Panc1 (cell line): ENCODE measurements around the gene CAMKK2. TPM values are rescaled to one million over a fixed set of nuclear protein-coding genes. Genes with fewer than 3 reads are reported as not detected.

Experiments used
- ATAC-seq: fragments of 200-7000 bp; cut with Tn5 transposase; 2 replicates; pipeline ENCODE4 v1.9.1; 2020; ENCODE audit warnings: mild to moderate bottlenecking, moderate library complexity
- BruUV-seq: library from RNA; stranded (reverse); fragments of 400-500 nt; replicated peaks from 2 replicates; lab custom pipeline; 2021; lab: Mats Ljungman, UMichigan
- CTCF ChIA-PET: fragments of 300-600 bp; sonication (Branson Sonifier 250); formaldehyde crosslinking; loops from one replicate; lab custom pipeline; 2022; ENCODE audit warnings: antibody characterized with exemption; lab: Charles Lee
- POLR2A ChIA-PET: fragments of 300-600 bp; sonication (Branson Sonifier 250); formaldehyde crosslinking; loops from one replicate; lab custom pipeline; 2022; ENCODE audit warnings: antibody characterized with exemption; lab: Charles Lee
- DNase-seq: peaks from one replicate; pipeline ENCODE4 v3.0.0-alpha.2; 2010; ENCODE audit warnings: low read depth, low spot score
- H3K27ac ChIP-seq: 2 replicates; pipeline ENCODE4 v1.5.1; 2011; ENCODE audit warnings: mild to moderate bottlenecking, low read length, inconsistent platforms
- H3K27me3 ChIP-seq: fragments of 200-500 bp; sonication (Bioruptor generic); 2 replicates; pipeline ENCODE4 v1.6.0; 2014; ENCODE audit warnings: low read length, inconsistent platforms; ENCODE audit not compliant: control insufficient read depth, insufficient read depth
- H3K36me3 ChIP-seq: fragments of 200-500 bp; sonication (Bioruptor generic); 2 replicates; pipeline ENCODE4 v1.5.1; 2014; ENCODE audit warnings: inconsistent platforms, mild to moderate bottlenecking, low read length, moderate library complexity; ENCODE audit not compliant: control insufficient read depth, insufficient read depth
- H3K4me1 ChIP-seq: 2 replicates; pipeline ENCODE4 v1.5.1; 2011; ENCODE audit warnings: inconsistent platforms, mild to moderate bottlenecking, low read length, moderate library complexity; ENCODE audit not compliant: control insufficient read depth, insufficient read depth
- H3K4me3 ChIP-seq, 2 experiments: 2 replicates each; pipeline ENCODE4 v1.5.1; 2011 to 2012; ENCODE audit warnings: low read depth in 2 of 2, low read length in 2 of 2, mild to moderate bottlenecking in 2 of 2, inconsistent platforms in 1 of 2, moderate library complexity in 1 of 2
- H3K9me3 ChIP-seq: fragments of 200-500 bp; sonication (Bioruptor generic); 2 replicates; pipeline ENCODE4 v1.5.1; 2014; ENCODE audit warnings: low read depth, mild to moderate bottlenecking, inconsistent platforms, low read length, moderate library complexity; ENCODE audit not compliant: control insufficient read depth, insufficient read depth
- POLR2AphosphoS5 ChIP-seq: IDR thresholded peaks from 2 replicates; pipeline ENCODE4 v1.6.1; 2012; ENCODE audit warnings: mild to moderate bottlenecking, low read depth, low read length, moderate library complexity
- SIN3A ChIP-seq: IDR thresholded peaks from 2 replicates; pipeline ENCODE4 v1.6.1; 2012; ENCODE audit warnings: low read depth, mild to moderate bottlenecking, low read length, moderate library complexity, borderline replicate concordance; ENCODE audit not compliant: insufficient read depth
- TCF7L2 ChIP-seq: IDR thresholded peaks from 2 replicates; pipeline ENCODE4 v1.6.1; 2011; ENCODE audit warnings: mild to moderate bottlenecking, low read depth, low read length, inconsistent platforms
- in situ Hi-C: cut with HindIII; loops from 2 replicates; pipeline ENCODE4 v1.10.0; 2016; ENCODE audit warnings: low sequenced_read_pairs, low pct_unique_long_range_greater_than_20kb
- intact Hi-C: fragments of 100-400 bp; cut with micrococcal nuclease; formaldehyde crosslinking; loops from one replicate; pipeline ENCODE4 v1.10.0; 2022; ENCODE audit not compliant: unreplicated experiment
- total RNA-seq: library from RNA; stranded (reverse); gene quantifications from one replicate; pipeline ENCODE4 v1.2.1, GENCODE V29; 2021; ENCODE audit not compliant: unreplicated experiment
- TF ChIP-seq, protein P1 (sequence below), 2 experiments: IDR thresholded peaks; 2 replicates each; pipeline ENCODE4 v1.6.1; 2011 to 2012; ENCODE audit warnings: low read depth in 2 of 2, control low read depth in 1 of 2, low read length in 1 of 2, mild to moderate bottlenecking in 1 of 2, moderate library complexity in 1 of 2; ENCODE audit not compliant: insufficient read depth in 1 of 2
- TF ChIP-seq, protein P2 (sequence below): fragments of 450-650 bp; IDR thresholded peaks from 2 replicates; pipeline ENCODE4 v1.5.1; 2017; ENCODE audit warnings: mild to moderate bottlenecking

The CAMKK2 gene
- total RNA-seq, 1 experiment from 2014 or later = 37.8 TPM

DNA sequence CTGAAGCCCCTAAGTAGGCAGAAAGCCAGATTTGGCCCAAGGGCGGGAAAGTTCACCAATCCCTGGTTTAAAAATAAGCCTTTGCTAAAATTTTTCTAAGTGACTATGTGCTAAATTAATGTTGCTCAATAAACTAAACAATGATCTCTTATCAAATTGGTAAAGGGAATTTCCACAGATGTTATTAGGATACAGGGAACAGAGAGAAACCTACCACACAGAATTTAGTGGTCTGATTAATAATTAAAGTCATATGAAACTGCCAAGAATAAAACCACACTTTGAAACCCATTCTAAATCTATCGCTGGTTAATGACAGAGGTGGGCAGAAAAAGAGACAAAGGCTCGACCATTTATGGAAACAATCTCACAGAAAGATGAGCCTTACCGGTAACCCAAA, 33.7 kb upstream of the CAMKK2 start:
- peaks cover 29% of the 10 kb centered on the region for H3K36me3 ChIP-seq
- TF ChIP-seq, protein P1, sequence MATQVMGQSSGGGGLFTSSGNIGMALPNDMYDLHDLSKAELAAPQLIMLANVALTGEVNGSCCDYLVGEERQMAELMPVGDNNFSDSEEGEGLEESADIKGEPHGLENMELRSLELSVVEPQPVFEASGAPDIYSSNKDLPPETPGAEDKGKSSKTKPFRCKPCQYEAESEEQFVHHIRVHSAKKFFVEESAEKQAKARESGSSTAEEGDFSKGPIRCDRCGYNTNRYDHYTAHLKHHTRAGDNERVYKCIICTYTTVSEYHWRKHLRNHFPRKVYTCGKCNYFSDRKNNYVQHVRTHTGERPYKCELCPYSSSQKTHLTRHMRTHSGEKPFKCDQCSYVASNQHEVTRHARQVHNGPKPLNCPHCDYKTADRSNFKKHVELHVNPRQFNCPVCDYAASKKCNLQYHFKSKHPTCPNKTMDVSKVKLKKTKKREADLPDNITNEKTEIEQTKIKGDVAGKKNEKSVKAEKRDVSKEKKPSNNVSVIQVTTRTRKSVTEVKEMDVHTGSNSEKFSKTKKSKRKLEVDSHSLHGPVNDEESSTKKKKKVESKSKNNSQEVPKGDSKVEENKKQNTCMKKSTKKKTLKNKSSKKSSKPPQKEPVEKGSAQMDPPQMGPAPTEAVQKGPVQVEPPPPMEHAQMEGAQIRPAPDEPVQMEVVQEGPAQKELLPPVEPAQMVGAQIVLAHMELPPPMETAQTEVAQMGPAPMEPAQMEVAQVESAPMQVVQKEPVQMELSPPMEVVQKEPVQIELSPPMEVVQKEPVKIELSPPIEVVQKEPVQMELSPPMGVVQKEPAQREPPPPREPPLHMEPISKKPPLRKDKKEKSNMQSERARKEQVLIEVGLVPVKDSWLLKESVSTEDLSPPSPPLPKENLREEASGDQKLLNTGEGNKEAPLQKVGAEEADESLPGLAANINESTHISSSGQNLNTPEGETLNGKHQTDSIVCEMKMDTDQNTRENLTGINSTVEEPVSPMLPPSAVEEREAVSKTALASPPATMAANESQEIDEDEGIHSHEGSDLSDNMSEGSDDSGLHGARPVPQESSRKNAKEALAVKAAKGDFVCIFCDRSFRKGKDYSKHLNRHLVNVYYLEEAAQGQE (IDR thresholded peaks at IDR 0.05; ENCODE audit: insufficient read depth in 1 of 2, low read depth in 2 of 2, low read length in 1 of 2) = no peak
- TF ChIP-seq SIN3A = no peak
- TF ChIP-seq, protein P2, sequence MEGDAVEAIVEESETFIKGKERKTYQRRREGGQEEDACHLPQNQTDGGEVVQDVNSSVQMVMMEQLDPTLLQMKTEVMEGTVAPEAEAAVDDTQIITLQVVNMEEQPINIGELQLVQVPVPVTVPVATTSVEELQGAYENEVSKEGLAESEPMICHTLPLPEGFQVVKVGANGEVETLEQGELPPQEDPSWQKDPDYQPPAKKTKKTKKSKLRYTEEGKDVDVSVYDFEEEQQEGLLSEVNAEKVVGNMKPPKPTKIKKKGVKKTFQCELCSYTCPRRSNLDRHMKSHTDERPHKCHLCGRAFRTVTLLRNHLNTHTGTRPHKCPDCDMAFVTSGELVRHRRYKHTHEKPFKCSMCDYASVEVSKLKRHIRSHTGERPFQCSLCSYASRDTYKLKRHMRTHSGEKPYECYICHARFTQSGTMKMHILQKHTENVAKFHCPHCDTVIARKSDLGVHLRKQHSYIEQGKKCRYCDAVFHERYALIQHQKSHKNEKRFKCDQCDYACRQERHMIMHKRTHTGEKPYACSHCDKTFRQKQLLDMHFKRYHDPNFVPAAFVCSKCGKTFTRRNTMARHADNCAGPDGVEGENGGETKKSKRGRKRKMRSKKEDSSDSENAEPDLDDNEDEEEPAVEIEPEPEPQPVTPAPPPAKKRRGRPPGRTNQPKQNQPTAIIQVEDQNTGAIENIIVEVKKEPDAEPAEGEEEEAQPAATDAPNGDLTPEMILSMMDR = no peak
- TF ChIP-seq POLR2AphosphoS5 = no peak
- TF ChIP-seq TCF7L2 = no peak
- no peaks in the 10 kb centered on the region for H3K9me3 ChIP-seq
- no TSS peak for BruUV-seq
- POLR2A ChIA-PET = no interaction called here
- no peak overlapping the region for H3K27ac ChIP-seq
- H3K4me1 ChIP-seq = no peaks in the 10 kb centered on the region
- ATAC-seq (no peak), DNase-seq (no peak)
- CTCF ChIA-PET = no interaction called here
- no peaks in the 10 kb centered on the region for H3K27me3 ChIP-seq
- in situ Hi-C loops (no loop called here), intact Hi-C loops (loop anchor here (5.0 kb wide), 1 partner anchor 112 kb away; no protein-coding TSS in a partner anchor)
- no peak overlapping the region for H3K4me3 ChIP-seq

DNA sequence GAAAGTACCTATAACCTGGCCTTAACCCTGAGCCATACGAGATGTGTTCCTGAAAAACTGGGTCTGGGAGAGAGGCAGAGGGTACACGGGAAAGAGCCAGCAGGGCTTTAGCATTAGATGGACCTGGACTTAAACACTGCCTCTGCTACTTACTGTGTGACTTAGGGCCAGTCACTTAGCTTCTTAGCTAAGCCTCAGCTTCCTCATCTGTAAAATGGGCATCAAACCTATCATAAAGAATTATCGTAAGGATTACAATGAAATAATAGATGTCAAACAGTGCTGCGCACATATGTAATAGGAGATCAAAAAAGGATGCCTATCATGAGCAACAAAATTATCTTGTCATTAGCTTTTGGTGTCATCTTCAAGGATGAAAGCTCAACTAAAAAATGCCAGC, 32.1 kb upstream of the CAMKK2 start:
- intact Hi-C loops = no loop called here
- CTCF ChIA-PET = no interaction called here
- POLR2A ChIA-PET = interaction anchor here (0.5 kb wide), 1 partner anchor 22 kb away, joined by 6 read pairs; no protein-coding TSS in a partner anchor

More for the DNA sequence above, 32.1 kb upstream of the CAMKK2 start:
- Histone ChIP-seq H3K27me3 (no peaks in the 10 kb centered on the region), H3K4me1 (no peaks in the 10 kb centered on the region), H3K27ac (no peak overlapping the region), H3K36me3 (peaks cover 29% of the 10 kb centered on the region), H3K9me3 (no peaks in the 10 kb centered on the region), H3K4me3 (no peak overlapping the region)
- DNase-seq = no peak
- no peak for ATAC-seq
- BruUV-seq = no TSS peak
- in situ Hi-C loops = no loop called here
- TF ChIP-seq POLR2AphosphoS5 = no peak
- TF ChIP-seq, protein P2 = no peak
- no peak for TF ChIP-seq SIN3A
- TF ChIP-seq, protein P1 (IDR thresholded peaks at IDR 0.05; ENCODE audit: insufficient read depth in 1 of 2, low read depth in 2 of 2, low read length in 1 of 2) = no peak
- TF ChIP-seq TCF7L2 = no peak
